ENCODE results near the gene SOCS2. TPM values are rescaled to one million over a fixed set of nuclear protein-coding genes. Genes with fewer than 3 reads are reported as not detected.

The SOCS2 gene
- total RNA-seq, 4 donors from 2014 or later: 45.5 to 213 (median 79.4) TPM

- Histone ChIP-seq H3K9me3 (no peaks in the 10 kb centered on the region), H3K4me1 (no peaks in the 10 kb centered on the region), H3K27ac (no peak overlapping the region), H3K27me3 (no peaks in the 10 kb centered on the region), H3K36me3 (no peaks in the 10 kb centered on the region), H3K4me3 (no peak overlapping the region)
- DNase-seq: no peak
- in situ Hi-C loops (cut with MboI; ENCODE audit: low pct_ligation_motif_present in 1 of 4, low pct_unique_long_range_greater_than_20kb in 1 of 4, low sequenced_read_pairs in 3 of 4) (loop anchor here in 1 of 4 donors (25.0 kb wide), 1 partner anchor 450 kb away; no protein-coding TSS in a partner anchor), intact Hi-C loops (cut with DNase I; ENCODE audit: low total_unique reads) (no loop called here)
- 86 to 95% methylated on average over 2 to 5 of the region's 5 CpGs for WGBS, 2 donors (ENCODE audit: low coverage in 1 of 2)
- no peak for TF ChIP-seq POLR2AphosphoS5 (IDR thresholded peaks at IDR 0.05)
- TF ChIP-seq CTCF (IDR thresholded peaks at IDR 0.05): no peak
- TF ChIP-seq POLR2A (IDR thresholded peaks at IDR 0.05): no peak
- TF ChIP-seq EP300 (IDR thresholded peaks at IDR 0.05; ENCODE audit: low read depth): no peak
These were observed 34.7 kb upstream of the SOCS2 start for GRCh38 chr12:93537769-93538168.

- Histone ChIP-seq H3K4me3 (no peak overlapping the region), H3K9me3 (no peaks in the 10 kb centered on the region), H3K4me1 (no peaks in the 10 kb centered on the region), H3K36me3 (no peaks in the 10 kb centered on the region), H3K27ac (no peak overlapping the region), H3K27me3 (no peaks in the 10 kb centered on the region)
- TF ChIP-seq POLR2A (IDR thresholded peaks at IDR 0.05) (no peak), POLR2AphosphoS5 (IDR thresholded peaks at IDR 0.05) (no peak), EP300 (IDR thresholded peaks at IDR 0.05; ENCODE audit: low read depth) (no peak), CTCF (IDR thresholded peaks at IDR 0.05) (no peak)
- 99% methylated on average over 4 of the region's 4 CpGs; no CpG with 5 or more reads in 1 of the 2 donors for WGBS, 2 donors (ENCODE audit: low coverage in 1 of 2)
- no peak for DNase-seq
- intact Hi-C loops (cut with DNase I; ENCODE audit: low total_unique reads) (no loop called here), in situ Hi-C loops (cut with MboI; ENCODE audit: low pct_ligation_motif_present in 1 of 4, low pct_unique_long_range_greater_than_20kb in 1 of 4, low sequenced_read_pairs in 3 of 4) (loop anchor here in 1 of 4 donors (25.0 kb wide), 1 partner anchor 447 kb away; no protein-coding TSS in a partner anchor)
These were observed 32.7 kb upstream of the SOCS2 start for GRCh38 chr12:93539821-93540220.

GRCh38 chr12:93540466-93540865 is 32.0 kb upstream of the SOCS2 start:
- intact Hi-C loops (cut with DNase I; ENCODE audit: low total_unique reads) (no loop called here), in situ Hi-C loops (cut with MboI; ENCODE audit: low pct_ligation_motif_present in 1 of 4, low pct_unique_long_range_greater_than_20kb in 1 of 4, low sequenced_read_pairs in 3 of 4) (loop anchor here in 1 of 4 donors (25.0 kb wide), 1 partner anchor 447 kb away; no protein-coding TSS in a partner anchor)
- H3K27me3 ChIP-seq: no peaks in the 10 kb centered on the region
- H3K4me3 ChIP-seq: no peak overlapping the region
- 87 to 100% methylated on average over 1 of the region's 1 CpG for WGBS, 2 donors (ENCODE audit: low coverage in 1 of 2)
- no peaks in the 10 kb centered on the region for H3K4me1 ChIP-seq
- no peak for TF ChIP-seq POLR2A (IDR thresholded peaks at IDR 0.05)
- TF ChIP-seq EP300 (IDR thresholded peaks at IDR 0.05; ENCODE audit: low read depth): no peak
- no peak for TF ChIP-seq POLR2AphosphoS5 (IDR thresholded peaks at IDR 0.05)
- TF ChIP-seq CTCF (IDR thresholded peaks at IDR 0.05): no peak
- H3K9me3 ChIP-seq: no peaks in the 10 kb centered on the region
- H3K27ac ChIP-seq: no peak overlapping the region
- no peak for DNase-seq
- H3K36me3 ChIP-seq: no peaks in the 10 kb centered on the region

GRCh38 chr12:93541578-93542225 is 30.8 kb upstream of the SOCS2 start:
- no peaks in the 10 kb centered on the region for H3K4me1 ChIP-seq
- no peak overlapping the region for H3K27ac ChIP-seq
- in situ Hi-C loops (cut with MboI; ENCODE audit: low pct_ligation_motif_present in 1 of 4, low pct_unique_long_range_greater_than_20kb in 1 of 4, low sequenced_read_pairs in 3 of 4) (loop anchor here in 1 of 4 donors (25.0 kb wide), 1 partner anchor 446 kb away; no protein-coding TSS in a partner anchor), intact Hi-C loops (cut with DNase I; ENCODE audit: low total_unique reads) (no loop called here)
- no peaks in the 10 kb centered on the region for H3K9me3 ChIP-seq
- no peak for DNase-seq
- H3K4me3 ChIP-seq: no peak overlapping the region
- whole genome bisulfite sequencing, 2 donors (ENCODE audit: low coverage in 1 of 2): 39 to 43% methylated on average over 4 of the region's 4 CpGs
- no peak for TF ChIP-seq EP300 (IDR thresholded peaks at IDR 0.05; ENCODE audit: low read depth)
- TF ChIP-seq CTCF (IDR thresholded peaks at IDR 0.05): no peak
- TF ChIP-seq POLR2AphosphoS5 (IDR thresholded peaks at IDR 0.05): no peak
- no peak for TF ChIP-seq POLR2A (IDR thresholded peaks at IDR 0.05)
- no peaks in the 10 kb centered on the region for H3K36me3 ChIP-seq
- no peaks in the 10 kb centered on the region for H3K27me3 ChIP-seq
